Effector CD4-positive, alpha-beta T cell (primary cell): ENCODE results near the gene MTFMT.
"Not testable (repeated sequence)": the region's sequence is repeated elsewhere in the genome, so short reads cannot be mapped to it uniquely, and the experiment has no call there.

Source experiments
- DNase-seq: peaks from one replicate; pipeline ENCODE4 v3.0.0-alpha.2; 2020

The MTFMT gene

GRCh38 chr15:65059931-65060596 is 30.6 kb upstream of the MTFMT start:
- DNase-seq = no peak

GRCh38 chr15:65059369-65059750 is 29.9 kb upstream of the MTFMT start:
- DNase-seq = no peak

DNA sequence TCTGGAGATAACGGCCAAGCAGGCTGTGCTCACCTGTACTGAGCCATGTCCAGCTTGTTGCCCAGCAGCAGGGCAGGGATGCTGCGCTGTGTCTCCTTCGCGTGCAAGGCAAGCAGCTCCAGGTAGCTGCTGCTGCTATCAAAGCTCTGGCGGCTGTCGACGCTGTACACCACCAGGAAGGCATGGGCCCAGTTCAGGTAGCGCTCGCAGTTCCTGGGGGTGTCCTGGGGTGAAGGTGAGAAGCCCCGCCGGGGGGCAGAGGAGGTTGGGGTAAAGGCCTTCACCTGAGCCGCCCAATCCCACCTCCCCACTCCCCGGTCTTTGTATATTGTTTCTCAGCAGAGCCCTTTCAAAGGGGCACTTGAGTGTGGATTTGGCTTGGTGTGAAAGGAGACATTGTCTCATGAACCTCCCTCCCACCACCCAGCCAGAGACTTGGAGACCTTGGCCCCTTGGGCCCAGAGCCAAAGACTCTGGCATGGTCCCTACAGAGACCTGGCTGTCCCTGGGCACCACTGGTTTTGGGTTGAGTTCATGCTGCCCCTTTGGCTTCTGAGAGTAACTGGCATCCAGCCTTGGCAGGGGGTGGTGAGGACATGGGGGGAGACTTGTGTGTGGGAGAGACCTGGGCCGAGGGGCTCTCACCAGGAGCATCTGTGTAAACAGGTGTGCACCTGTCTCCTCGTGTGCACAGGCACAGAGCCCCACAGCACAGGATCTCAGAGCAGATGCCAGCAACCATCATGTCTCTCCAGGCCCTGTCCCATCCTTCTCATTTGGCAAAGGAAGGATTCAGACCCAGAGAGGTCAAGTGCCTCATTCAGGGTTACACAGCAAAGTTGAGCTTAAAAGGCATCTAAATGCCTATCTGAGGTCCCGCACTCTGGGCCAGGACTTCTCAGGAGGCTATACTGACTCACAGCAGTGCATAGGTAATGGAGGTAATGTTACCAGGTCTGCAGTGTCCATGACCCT is 29.2 kb upstream of the MTFMT start:
- DNase-seq = no peak

- no peak for DNase-seq
These were observed 28.1 kb upstream of the MTFMT start for GRCh38 chr15:65057549-65057940.

- no peak for DNase-seq
These were observed 27.6 kb upstream of the MTFMT start for GRCh38 chr15:65056868-65057548.

DNA sequence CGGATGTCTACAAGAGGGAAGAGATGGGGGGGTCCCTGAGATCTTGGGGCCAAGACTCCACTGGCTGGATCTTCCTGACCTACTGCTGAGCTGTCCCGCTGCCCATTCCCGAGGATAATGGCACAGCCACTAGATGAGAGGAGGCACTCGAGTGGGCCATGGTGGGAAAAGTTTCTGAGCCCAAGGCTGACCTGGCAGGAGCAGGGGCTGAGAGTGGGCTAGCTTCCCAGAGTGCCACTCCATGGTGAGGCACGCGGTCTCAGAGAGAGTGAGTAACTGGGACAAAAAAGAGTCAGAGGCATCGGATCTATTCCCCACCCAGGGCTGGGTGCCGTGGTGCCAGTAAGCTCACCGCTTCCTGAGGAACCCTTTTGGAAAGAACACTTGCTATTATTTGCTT is 26.7 kb upstream of the MTFMT start:
- DNase-seq = no peak

- DNase-seq = no peak
These were observed 25.9 kb upstream of the MTFMT start for GRCh38 chr15:65055201-65055870.

DNA sequence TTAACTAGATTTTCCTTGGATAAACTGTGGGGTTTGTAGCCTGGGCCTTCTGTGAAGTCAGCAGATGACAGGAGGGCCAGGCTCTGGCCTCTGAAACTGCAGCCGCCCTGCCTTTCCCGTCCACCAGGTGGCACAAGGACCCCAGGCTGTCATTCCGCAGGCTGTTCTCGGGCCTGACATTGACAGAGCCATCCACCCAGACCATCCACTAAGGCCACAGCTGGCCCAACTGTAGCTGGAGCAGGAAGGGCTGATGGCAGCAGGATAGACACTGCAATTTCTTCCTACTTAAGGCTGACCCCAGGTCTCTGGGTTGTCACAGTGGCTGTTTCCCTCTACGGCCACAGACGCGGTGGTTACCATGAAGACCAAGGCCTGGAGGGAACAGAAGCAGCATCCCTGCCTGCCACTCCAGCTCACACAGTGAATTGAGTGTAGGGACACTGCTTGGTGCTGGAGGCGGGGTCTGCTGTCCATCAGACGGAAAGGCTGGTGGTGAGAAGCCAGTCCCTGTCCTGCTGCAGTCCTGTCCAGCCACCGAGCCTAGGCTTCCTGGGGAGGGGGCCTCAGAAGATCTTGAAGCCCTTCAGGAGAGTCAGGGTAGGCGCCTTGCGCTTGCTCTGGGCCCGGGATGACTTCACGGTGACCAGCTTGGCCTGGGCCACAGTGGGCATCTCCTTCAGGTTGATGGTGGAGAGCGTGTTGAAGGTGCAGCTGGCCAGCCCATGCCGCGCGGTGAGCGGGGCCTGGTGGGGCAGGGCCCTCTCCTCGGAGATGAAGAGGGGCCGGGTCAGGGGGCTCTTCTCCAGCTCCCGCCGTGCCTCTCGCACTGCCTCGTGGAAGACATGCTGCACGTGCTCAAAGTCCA is 25.1 kb upstream of the MTFMT start:
- DNase-seq = peak; percentile 23

DNA sequence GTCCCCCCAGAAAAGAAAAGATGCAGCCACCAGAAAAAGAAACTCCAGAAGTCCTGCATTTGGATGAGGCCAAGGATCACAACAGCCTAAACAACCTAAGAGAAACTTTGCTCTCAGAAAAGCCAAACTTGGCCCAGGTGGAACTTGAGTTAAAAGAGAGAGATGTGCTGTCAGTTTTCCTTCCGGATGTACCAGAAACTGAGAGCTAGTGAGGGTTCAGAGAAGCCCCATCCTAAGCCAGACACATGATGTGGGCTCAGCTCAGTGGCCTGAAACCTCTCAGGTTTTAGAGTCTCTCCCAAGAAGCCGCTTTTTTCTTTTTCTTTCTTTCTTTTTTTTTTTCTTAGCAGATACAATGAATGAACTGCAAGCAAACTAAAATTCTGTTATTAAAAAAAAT is 23.5 kb upstream of the MTFMT start:
- no peak for DNase-seq

- no peak for DNase-seq
These were observed 21.8 kb upstream of the MTFMT start for GRCh38 chr15:65051266-65051665.

DNA sequence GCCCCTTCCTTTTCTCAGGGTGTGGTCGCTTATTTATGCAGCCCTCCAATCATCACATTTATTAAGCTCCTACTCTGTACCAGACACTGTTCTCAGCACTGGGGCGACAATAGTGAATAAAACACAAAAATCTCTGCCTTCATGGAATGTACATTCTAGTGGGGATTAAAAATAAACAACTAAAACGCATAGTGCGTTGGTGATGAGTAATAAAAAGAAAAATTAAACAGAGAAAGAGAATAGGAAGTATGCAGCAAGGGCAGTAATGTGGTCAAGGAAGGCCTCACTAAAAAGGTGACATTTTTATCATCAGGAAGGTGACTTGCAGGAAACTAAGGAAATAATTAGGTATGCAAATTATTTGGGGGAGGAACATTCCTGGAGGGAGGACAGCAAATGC is 20.8 kb upstream of the MTFMT start:
- no peak for DNase-seq

DNA sequence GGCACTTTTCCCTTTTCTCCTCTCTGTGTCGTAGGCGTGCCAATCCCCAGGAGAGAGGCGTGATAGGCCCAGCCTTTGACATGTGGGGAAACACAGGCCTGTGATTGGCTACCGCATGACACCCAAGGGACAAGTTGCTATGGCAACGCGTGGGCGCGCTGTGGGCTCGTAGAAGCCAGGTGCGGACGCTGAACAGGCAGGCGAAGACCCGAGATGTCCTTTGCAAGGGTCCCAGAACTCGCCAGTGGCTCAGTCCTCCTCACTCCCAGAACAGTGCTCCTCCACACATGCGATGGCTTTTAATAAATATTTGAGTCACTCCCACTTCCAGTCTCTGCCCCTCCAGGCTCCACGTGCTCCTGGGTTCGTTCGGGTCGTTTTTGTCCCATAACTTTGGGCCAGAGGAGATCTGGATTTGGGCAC is 20.0 kb upstream of the MTFMT start:
- DNase-seq = peak; percentile 79

DNA sequence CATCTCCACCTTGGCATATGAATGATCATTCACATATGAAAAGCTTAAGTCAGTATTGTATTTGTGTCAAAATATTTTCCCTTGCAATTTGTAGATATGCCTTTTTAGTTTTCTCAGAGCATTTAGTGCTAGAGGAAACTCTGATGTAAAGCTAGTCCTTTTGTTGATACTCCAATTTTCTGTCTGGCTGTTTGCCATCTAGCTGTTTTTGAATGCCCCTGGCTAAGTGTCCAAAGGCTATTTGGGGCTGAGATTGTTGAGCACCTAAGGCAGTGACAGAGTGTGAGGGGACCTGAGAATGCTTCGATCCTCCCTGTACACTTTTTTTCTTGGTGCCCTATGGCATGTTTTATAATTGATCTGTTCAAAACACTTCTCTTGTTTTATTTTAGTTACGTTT is 18.8 kb upstream of the MTFMT start:
- no peak for DNase-seq

- no peak for DNase-seq
These were observed 15.5 kb upstream of the MTFMT start, which contains the start of gene SLC51B for GRCh38 chr15:65044724-65045481. Gene SLC51B (plus strand): TSS chr15:65045387. CDS start chr15:65050005, 4,618 bp downstream.

GRCh38 chr15:65044218-65044617 is 14.8 kb upstream of the MTFMT start:
- not testable (repeated sequence) for DNase-seq

DNA sequence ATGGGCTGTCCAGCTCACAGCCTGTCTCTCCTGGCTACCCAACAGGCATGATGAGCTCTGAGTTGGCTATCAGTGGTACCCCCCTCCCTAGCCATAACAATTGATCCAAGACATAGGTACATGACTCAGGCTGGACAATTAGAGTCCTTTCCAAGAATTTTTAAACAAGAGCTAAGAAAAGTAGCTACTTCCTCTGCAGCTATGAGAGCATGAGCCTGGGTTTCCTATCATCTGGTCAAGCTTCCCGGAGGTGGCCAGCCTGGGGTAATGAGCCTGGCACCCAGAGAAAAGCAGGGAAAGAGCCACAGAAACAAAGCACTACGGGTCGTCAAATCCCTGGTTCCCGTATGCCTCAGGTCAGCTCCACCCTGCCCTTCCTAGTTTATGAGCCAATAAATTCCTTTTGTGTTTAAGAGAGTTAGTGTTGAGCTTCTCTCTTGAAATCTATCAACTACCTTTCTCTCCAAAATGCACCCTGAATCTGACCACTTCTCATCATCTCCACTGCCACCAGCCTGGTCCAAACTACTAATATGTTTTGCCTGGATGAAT is 13.4 kb upstream of the MTFMT start:
- no peak for DNase-seq

DNA sequence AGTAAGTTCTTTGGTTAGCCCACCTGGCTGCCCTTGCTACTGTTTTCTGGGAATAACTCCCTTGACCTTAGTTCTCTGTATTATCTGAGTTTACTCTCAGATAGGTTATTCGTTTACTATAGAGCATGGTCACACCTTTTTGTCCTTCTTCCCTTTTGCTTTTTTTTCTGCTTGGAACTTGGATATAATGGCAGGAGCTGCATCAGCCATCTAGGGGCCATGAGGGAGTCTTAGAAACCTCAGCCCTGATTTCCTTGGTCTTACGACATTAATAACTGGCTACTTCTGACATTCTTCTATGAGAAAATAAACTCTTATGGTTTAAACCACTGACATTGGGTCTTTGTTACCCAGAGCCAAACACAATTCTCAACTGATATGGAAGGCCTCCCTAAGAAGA is 12.3 kb upstream of the MTFMT start:
- no peak for DNase-seq

GRCh38 chr15:65040461-65040860 is 11.0 kb upstream of the MTFMT start:
- DNase-seq = no peak

- DNase-seq = no peak
These were observed 9.4 kb upstream of the MTFMT start for GRCh38 chr15:65038836-65039235.

GRCh38 chr15:65038428-65038827 is 9.0 kb upstream of the MTFMT start:
- DNase-seq = no peak

- no peak for DNase-seq
These were observed 7.9 kb upstream of the MTFMT start for GRCh38 chr15:65037309-65037708.
